ENCODE measurements around the gene TNIP3. TPM values are rescaled to one million over a fixed set of nuclear protein-coding genes. Genes with fewer than 3 reads are reported as not detected.

Gene TNIP3
- total RNA-seq, 1 donor = 0.73 TPM

DNA sequence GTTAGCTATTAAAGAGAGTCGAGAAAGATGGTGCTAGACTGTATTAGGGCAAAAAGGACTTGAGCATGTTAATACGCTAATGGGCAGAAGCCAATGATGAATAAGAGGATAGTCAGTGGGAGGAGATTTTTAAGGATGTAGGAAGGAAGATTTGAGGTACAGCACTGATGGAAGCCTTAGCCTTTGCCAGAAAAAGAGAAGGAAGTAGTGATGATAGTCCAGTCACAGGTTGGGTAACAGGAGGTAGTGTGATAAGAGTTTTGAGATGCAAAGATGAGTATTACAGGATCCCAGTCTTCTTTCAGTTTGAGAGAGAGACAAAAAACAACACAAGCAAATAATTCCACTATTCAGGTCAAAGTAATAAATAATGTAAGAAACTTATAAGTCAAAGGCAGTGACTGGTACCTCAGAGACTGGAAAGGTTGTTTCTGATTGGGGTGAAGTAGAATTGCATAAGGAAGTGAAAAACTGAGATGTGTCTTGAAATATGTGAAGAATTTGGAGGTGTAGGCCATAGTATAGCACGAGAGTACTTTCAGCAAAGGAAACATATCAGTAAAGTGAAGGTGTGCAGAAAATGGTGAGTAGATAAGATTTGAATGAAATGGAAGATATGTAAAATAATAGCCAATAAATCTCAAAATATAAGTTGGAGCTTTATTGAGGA lies 69.7 kb downstream of the TNIP3 start:
- Histone ChIP-seq H3K4me3 (ENCODE audit: low read length) (no peak overlapping the region), H3K4me1 (ENCODE audit: insufficient read depth, low read length) (peaks cover 4% of the 10 kb centered on the region), H3K9me3 (ENCODE audit: low read depth, low read length) (no peaks in the 10 kb centered on the region), H3K27me3 (ENCODE audit: insufficient read depth, low read length) (no peaks in the 10 kb centered on the region)

DNA sequence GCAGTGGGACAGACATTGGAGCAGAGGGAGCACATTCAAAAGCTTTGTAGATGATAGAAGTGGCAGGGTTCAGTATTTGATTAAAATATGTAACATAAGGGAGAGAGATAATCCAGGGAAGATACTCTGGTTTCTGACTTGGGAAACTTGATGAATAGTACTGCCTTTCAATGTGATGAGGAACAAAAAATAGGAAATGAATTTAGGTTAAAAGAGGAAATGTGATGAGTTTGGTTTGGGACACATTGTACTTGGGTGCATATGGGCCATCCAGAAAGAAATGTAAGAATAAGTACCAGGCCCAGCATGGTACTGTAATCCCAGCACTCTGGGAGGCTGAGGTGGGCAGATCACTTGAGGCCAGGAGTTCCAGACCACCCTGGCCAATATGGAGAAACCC lies 70.9 kb downstream of the TNIP3 start:
- Histone ChIP-seq H3K27me3 (ENCODE audit: insufficient read depth, low read length) (no peaks in the 10 kb centered on the region), H3K4me3 (ENCODE audit: low read length) (no peak overlapping the region), H3K4me1 (ENCODE audit: insufficient read depth, low read length) (peaks cover 4% of the 10 kb centered on the region), H3K9me3 (ENCODE audit: low read depth, low read length) (no peaks in the 10 kb centered on the region)

DNA sequence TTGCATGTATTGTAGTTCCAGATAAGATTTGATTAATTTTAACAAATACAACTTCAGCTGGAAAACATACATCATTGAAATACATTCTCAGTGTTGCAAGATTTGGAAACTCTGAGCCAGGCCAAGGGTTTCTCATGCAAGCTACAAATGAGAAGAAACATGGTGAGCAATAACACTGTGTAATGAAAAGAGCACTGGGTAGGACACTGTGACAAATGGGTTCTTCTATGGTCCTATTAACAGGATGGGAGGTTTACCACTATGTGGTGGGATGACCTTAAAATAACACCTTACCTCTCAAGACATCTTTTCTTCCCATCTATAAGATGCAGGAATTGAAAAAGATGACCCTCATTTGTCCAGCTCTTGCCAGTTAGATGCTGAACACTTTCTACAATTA lies 72.2 kb downstream of the TNIP3 start:
- H3K4me1 ChIP-seq (ENCODE audit: insufficient read depth, low read length) = peaks cover 4% of the 10 kb centered on the region
- H3K9me3 ChIP-seq (ENCODE audit: low read depth, low read length) = no peaks in the 10 kb centered on the region
- no peaks in the 10 kb centered on the region for H3K27me3 ChIP-seq (ENCODE audit: insufficient read depth, low read length)
- no peak overlapping the region for H3K4me3 ChIP-seq (ENCODE audit: low read length)

DNA sequence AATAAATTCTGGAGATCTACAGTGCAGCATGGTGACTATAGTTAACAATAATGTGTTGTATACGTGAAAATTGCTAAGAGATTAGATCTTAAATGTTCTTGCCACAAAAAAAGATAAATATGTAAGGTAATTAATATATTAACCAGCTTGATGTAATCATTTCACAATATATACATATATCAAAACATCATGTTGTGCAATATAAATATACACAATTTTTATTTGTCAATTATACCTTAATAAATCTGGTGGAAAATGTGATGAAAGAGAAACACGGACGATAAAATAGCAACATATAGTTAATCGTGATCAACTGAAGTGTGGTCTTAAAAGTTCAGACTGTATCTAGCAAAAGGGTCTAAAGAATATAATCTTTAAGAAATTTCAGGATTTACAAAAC lies 75.3 kb downstream of the TNIP3 start:
- peaks cover 4% of the 10 kb centered on the region for H3K4me1 ChIP-seq (ENCODE audit: insufficient read depth, low read length)
- H3K27me3 ChIP-seq (ENCODE audit: insufficient read depth, low read length) = peaks cover 10% of the 10 kb centered on the region
- no peaks in the 10 kb centered on the region for H3K9me3 ChIP-seq (ENCODE audit: low read depth, low read length)
- H3K4me3 ChIP-seq (ENCODE audit: low read length) = no peak overlapping the region

Other genes with a start within 250 kb of the TNIP3 start
- gene PRDM5, start 241.6 kb downstream of the TNIP3 start, total RNA-seq = 0.94 TPM
- gene NDNF, start 91.8 kb downstream of the TNIP3 start, total RNA-seq = not detected
- gene QRFPR, start 216.7 kb upstream of the TNIP3 start, total RNA-seq = not detected

Measured in mononuclear cell (primary cell).